Raji (cell line): ENCODE measurements around the gene DOCK7.

Source experiments
- POLR2A ChIP-seq: IDR thresholded peaks from 2 replicates; pipeline ENCODE4 v1.6.1; 2011; ENCODE audit warnings: low read depth, low read length, control low read depth; ENCODE audit not compliant: insufficient read depth

DOCK7 gene

GRCh38 chr1:62654744-62655143 is 33.4 kb downstream of the DOCK7 start:
- TF ChIP-seq POLR2A, result no peak

GRCh38 chr1:62652387-62652786 is 35.8 kb downstream of the DOCK7 start:
- no peak for TF ChIP-seq POLR2A

GRCh38 chr1:62643283-62643682 is 44.9 kb downstream of the DOCK7 start:
- TF ChIP-seq POLR2A, result no peak

GRCh38 chr1:62637392-62638105 is 50.6 kb downstream of the DOCK7 start:
- TF ChIP-seq POLR2A, result no peak

DNA sequence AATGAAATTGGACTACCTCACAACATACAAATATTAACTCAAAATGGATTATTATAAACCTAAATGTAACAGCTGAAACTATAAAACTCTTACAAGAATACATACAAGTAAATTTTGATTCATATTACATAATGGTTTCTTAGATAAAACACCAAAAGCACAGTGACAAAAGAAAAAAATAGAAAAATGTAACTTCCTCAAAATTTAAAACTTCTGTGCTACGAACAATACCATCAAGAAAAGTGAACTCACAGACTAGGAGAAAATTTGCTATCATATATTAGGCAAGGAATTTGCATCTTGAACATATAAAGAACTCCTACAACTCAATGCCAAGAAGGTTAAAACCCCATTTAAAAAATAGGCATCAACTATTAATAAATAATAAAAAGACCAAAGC is 59.7 kb downstream of the DOCK7 start:
- TF ChIP-seq POLR2A, result no peak

DNA sequence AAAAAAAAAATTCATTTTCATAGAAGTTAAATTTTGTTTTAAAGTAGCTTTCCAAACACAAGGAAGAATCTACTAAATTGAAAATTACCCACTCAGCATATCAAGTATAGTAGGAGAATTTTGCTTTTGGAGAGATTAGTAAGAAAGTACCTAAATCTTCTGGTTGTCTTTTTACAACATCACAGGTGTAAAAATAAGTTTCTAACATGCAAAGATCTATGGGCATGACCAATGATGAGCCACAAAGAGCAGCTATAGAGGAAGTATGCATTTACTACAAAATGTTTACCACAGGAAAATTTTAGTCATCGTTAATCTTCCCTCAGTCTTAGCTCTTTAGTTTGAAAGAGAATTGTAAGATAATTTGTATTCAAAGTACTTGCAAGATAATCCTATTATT is 62.8 kb downstream of the DOCK7 start:
- TF ChIP-seq POLR2A, result no peak

- TF ChIP-seq POLR2A, result no peak
Measured at GRCh38 chr1:62621907-62622306, 66.3 kb downstream of the DOCK7 start.

- no peak for TF ChIP-seq POLR2A
Measured at GRCh38 chr1:62613890-62614289, 74.3 kb downstream of the DOCK7 start.

DNA sequence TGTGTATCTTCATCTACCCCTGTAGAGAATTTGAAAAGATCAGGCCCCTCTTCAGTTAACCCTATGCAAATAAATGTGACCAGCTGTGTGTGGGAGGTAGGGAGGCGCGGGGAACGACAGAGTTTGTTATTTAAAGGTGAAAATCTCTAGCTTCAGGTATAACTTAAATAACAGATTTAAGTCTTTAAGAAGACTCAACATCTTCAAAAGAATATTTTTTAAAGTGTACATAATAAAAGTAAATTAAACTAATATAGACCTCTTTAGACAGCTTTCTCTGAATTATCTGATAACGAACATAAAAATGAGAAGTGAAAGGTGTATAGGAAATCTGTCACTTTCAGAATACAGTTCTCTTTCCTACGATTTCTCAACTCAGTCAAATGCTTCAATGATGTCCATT is 74.9 kb downstream of the DOCK7 start:
- no peak for TF ChIP-seq POLR2A

DNA sequence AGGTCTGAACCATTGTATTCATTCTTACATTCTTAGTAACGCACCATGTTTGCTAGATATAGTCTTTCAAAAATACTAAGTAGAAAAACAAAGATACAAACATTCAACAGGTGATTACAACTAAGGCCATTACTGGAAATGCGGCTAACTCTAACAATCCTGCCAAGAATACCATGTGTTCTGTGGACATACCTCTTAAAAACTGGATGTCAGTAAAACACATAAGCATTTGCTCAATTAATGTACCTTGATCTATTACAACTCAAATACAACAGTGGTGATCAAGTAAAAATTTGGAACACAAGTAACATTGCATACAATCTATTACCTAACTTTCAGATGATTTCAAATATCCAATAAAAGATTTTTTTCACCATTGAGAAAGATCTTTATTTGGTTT is 75.4 kb downstream of the DOCK7 start:
- no peak for TF ChIP-seq POLR2A

GRCh38 chr1:62608905-62609304 is 79.3 kb downstream of the DOCK7 start:
- TF ChIP-seq POLR2A, result no peak

- TF ChIP-seq POLR2A, result no peak
Measured at GRCh38 chr1:62601457-62601856, 86.7 kb downstream of the DOCK7 start.

DNA sequence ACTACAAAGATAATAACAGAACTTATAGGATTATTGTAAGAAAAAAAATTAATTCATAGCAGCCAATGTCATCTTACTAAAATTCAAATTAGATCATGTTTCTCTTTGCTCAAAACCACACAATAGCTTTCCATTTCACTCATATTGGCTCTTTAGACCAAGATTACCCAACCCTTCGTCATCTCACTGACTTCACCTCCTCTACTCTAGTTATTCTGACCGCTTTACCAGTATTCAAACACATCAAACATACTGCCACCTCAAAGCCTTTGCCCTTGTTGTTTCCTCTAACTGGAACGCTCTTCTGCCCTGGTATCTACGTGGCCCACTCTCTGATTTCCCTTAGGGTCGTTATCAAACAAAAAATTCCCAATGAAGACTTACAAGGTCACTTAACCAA is 89.1 kb downstream of the DOCK7 start:
- no peak for TF ChIP-seq POLR2A

- no peak for TF ChIP-seq POLR2A
Measured at GRCh38 chr1:62597281-62597680, 90.9 kb downstream of the DOCK7 start, which contains the start of gene ANGPTL3. Gene ANGPTL3, plus strand, starts transcription at chr1:62597520. Its CDS starts 47 bp downstream, at chr1:62597567.

GRCh38 chr1:62595647-62596046 is 92.5 kb downstream of the DOCK7 start:
- TF ChIP-seq POLR2A, result no peak

DNA sequence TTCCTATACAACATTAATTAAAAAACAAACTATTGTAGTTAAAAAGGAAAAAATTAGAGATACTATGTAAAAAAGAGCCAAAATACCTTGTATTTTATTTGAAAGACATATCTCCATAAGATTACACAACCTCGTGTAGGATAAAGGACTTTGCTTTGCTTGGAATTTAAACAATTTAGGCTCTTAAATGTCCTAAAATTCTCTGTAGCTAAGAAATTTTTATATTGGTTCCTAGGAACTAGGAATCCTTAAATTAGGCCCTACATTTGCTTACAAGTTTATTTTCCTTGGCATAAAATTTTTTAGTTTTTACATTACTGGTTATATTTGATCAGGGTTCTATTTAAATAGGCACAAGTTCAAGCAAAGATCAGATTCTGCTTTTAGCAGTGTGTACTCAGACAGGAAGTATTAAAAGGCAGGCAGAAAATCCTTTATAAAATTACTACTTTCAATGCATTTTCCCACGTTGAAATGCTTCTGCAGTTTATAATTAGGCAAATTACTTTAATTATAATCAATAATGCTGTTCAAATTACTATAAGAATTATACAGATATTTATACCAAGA is 94.3 kb downstream of the DOCK7 start:
- TF ChIP-seq POLR2A, result no peak

- no peak for TF ChIP-seq POLR2A
Measured at GRCh38 chr1:62590970-62591368, 97.2 kb downstream of the DOCK7 start.
